NCI-H2107 treated with DMSO at 0.1 percent for 48 hours (cell line): ENCODE measurements around the gene CHAMP1.
A peak's percentile ranks its signal among the peaks of the same experiment; 100 is the strongest.
"Not testable (repeated sequence)": the region's sequence is repeated elsewhere in the genome, so short reads cannot be mapped to it uniquely, and the experiment has no call there.

Experiments used
- DNase-seq: peaks from one replicate; lab custom pipeline; 2025; ENCODE audit not compliant: unreplicated experiment; lab: John Stamatoyannopoulos, UW

Gene CHAMP1

DNA sequence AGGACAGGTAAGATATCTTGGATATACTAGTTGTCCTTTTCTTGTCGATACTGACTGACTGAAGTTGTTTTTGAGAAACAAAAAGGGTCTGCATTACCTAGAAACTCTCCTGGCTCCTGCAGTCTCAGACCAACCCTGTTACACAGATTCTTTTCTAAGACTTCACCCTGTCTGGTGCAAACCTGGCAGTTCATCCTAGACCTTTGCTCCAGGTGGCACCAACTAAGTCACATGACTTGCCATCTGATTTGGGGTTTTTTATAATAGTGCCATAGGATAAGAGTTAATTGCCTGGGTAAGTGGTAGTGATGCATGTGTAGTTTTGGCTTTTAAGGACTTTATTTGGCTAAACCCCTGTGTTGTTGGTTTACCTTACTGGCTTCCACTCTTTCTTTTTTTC is 14.3 kb downstream of the CHAMP1 start:
- DNase-seq, result no peak

DNA sequence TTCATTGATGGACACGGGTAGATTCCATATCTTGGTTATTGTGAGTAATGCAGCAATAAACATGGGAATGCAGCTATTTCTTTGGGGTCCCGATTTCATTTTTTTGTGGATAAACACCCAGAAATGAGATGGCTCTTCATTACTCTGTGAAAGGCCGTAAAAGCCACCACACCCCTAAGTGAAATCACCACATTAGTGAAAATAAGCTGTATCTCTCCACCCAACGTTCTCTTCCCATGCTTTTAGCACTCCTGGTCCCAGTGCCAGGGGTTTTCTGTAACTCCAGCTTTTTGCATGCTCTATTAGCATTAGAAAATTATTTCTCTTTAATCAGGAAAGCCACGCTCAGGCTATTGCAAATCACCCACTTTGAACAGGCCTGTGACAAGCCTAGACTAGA is 15.8 kb downstream of the CHAMP1 start:
- no peak for DNase-seq

DNA sequence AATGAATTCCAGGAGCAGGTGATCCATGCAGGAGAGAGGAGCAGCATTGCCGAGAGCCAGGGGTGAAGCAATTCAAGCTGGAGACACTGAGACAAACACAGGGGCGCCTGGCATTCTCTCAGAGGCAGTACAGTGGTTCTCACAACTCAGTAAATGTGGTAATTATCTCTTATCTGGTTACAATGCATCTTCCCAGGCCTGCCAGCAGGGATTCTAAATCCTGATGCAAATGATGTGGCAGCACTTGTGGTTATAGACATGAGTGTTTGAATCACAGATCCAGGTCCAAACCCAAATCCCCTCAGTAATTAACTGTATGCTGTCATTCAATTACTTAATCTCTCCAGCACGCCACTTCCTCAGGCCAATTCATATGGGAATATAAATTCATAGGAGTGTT is 19.6 kb downstream of the CHAMP1 start:
- peak; percentile 66 for DNase-seq

DNA sequence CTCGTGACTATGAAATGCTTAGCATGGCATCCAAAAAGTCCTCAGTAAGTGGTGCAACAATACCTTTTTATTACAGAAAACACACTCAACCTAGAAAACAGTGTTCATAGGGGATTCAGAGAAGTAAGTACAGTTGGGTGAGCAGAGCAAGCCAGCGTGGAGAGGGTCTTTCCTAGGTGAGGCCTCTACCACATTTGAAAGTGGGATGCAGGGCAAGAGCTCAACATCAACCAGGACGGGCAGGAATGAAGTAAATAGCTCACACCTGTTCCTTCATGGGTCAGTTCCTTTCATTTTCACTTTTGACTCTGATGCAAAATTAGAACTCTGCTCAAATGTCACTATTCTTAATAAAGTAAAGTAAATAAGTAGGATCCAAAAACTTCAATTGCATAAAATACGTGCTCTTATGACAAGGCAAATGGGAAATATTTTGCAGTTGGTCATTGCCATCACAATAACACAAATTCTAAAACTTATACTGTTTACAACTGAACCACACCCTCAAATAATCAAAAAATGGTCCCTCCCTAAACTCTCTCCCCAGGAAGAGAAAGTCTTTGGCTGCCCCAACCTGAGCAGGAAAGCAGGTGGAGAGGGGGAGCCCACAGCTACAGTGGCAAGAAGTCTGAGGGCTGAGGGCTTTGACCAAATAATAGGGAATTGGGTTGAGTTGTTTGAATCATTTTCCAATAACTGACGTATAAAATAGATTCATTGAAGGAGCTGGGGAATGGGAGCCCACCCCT is 20.2 kb downstream of the CHAMP1 start:
- no peak for DNase-seq

DNA sequence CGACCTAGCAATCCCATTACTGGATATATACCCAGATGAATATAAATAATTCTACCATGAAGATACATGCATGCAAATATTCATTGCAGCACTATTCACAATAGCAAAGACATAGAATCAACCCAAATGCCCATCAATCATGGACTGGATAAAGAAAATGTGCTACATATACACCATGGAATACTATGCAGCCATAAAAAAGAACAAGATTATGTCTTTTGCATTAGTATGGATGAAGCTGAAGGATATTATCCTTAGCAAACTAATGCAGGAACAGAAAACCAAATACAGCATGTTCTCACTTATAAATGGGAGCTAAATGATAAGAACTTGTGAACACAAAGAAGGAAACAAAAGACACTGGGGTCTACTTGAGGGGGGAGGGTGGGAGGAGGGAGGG is 22.2 kb downstream of the CHAMP1 start:
- DNase-seq, result not testable (repeated sequence)

DNA sequence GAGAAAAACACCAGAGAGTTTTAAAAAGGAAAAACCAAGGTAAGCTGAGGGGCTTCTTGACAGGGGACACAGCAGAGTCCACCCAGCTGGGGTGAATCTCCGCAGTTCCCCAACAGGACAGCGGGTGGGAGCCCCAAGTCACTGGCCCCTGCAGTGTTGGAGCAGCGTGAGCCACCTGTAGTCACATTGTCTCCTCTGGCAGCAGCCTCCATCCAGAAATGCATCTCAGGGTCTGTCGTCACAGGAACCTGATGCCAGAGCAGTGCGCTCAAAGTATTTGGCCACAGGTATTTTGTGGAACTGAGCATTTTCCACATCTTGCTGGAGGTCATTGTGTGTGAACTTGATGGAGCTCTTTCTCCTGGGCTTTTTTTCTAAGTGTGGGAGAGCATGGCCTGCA is 24.7 kb downstream of the CHAMP1 start:
- DNase-seq, result no peak

DNA sequence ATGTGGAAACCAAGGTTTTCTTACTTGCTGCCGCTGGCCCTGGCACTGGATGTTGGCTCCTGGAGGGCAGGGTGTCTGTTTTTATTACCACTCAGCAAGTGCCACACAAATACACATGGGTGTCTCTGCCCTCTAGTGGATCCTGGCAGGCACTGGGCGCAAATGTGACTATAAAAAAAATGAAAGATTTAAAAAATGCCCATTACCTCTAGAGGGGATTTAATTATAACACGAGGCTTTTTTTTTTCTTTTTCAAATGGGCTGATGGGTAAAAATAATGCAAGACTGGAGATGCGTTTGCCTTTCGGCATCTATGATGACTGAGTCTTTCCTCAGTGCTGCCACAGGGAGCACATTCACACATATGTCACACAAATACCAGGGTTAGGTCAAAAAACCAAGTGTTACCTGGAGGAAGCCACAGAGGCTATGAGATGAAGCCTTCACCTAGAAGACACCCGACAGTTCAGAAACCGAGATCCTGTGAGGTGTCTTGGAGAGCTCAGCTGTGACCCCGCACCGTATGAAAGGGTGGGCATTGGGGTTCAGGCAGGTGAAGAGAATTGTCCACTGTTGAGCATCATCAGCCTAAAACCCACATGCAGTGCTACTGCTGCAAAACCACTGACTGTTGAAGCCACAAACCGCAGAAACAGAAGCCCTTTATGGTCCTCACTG is 25.7 kb downstream of the CHAMP1 start:
- DNase-seq, result peak; percentile 24

DNA sequence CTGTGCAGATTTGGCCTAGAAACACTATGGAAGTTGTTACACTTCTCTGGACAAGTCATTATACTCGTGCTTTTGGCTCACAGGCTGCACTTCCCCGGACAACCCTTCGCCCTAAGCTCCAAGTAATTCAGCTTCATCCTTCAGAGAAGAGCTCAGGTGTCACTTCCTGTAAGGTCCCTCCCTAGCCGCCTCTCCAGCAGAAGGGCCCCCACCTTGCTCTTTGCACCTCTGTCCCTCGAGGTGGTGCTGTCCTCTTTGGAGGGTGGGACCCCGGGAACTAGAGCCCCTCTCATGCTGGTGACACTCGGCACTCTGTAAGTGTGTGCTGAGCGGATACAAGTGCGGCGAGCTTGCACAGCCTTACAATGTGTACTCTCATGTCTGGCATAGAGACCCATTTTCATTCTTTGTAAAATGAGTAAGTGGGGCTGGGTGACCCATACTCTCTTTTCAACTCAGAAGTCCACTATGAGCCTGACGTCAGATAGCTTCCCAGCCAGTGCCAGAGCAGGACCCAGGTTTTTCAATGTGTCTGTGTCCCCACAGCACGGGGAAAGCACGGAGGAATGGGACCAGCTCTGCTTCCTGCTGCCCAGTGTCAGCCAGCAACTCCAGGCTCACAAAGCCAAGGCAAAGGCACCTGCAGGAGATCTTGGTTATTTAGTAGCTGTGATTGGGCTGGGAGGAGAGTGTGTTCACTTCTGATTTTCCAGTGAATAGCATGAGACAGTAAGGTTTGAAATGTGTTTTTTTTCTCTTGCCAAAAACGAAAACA is 26.9 kb downstream of the CHAMP1 start:
- DNase-seq, result no peak

DNA sequence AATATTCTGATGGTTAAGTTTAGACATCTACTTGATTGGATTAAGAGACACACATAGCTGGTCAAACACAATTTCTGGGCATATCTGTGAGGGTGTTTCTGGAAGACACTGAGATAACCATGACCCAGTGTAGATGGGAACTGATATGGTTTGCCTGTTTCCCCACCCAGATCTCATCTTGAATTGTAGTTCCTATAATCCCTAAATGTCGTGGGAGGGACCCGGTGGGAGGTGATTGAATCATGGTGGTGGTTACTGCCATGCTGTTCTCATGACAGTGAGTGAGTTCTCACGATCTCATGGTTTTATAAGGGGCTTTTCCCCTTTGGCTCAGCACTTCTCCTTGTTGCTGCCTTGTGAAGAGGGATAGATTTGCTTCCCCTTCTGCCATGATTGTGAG is 33.0 kb downstream of the CHAMP1 start:
- not testable (repeated sequence) for DNase-seq

DNA sequence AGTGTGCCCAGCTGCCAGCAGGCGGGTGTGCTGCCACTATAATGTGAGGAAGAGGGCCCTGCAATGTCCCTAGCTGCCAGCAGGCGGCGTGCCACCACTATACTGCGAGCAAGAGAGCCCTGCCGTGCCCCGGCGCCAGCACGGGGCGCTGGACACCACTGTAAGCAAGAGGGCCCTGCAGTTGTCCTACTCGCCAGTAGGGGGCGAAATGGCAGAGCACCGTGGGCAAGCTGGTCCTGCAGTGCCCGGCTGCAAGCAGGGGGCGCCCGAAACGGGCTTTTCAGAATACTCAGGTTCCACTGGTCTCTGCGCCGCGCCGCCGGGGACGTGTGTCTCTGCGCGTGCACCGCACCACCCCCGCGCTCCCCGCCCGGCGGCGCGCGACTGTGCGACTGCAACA is 38.5 kb downstream of the CHAMP1 start:
- not testable (repeated sequence) for DNase-seq

DNA sequence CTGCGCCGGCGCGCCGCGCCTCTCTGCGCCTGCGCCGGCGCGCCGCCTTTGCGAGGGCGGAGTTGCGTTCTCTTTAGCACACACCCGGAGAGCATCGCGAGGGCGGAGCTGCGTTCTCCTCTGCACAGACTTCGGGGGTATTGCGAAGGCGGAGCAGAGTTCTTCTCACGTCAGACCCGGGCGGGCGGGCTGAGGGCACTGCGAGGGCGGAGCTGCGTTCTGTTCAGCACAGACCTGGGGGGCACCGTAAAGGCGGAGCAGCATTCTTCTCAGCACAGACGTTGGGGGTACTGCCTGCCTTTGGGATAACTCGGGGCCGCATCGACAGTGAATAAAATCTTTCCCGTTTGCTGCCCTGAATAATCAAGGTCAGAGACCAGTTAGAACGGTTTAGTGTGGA is 39.1 kb downstream of the CHAMP1 start:
- not testable (repeated sequence) for DNase-seq
